ENCODE results near the gene TRIM34. TPM values are rescaled to one million over a fixed set of nuclear protein-coding genes. Genes with fewer than 3 reads are reported as not detected.
A peak's percentile ranks its signal among the peaks of the same experiment; 100 is the strongest.
"Not testable (repeated sequence)": the region's sequence is repeated elsewhere in the genome, so short reads cannot be mapped to it uniquely, and the experiment has no call there.

The TRIM34 gene
- total RNA-seq, 4 donors from 2014 or later = 5.0 to 8.4 (median 7.2) TPM

DNA sequence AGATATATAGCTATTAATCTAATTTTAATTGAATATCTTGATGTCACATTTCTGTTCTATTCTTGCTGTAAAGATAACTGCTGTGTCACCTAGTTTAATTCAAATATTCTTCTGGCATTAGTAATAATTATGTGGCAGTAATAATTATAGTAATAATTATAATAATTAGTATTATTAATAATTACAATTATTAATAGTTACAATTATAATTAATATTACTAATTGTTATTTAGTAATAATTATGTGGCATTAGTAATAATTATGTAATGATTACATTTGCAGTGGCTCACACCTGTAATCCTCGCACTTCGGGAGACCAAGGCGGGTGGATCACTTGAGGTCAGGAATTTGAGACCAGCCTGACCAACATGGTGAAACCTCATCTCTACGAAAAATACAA lies 61.6 kb downstream of the TRIM34 start:
- H3K27me3 ChIP-seq = no peaks in the 10 kb centered on the region
- no peaks in the 10 kb centered on the region for H3K36me3 ChIP-seq
- TF ChIP-seq, protein P1, sequence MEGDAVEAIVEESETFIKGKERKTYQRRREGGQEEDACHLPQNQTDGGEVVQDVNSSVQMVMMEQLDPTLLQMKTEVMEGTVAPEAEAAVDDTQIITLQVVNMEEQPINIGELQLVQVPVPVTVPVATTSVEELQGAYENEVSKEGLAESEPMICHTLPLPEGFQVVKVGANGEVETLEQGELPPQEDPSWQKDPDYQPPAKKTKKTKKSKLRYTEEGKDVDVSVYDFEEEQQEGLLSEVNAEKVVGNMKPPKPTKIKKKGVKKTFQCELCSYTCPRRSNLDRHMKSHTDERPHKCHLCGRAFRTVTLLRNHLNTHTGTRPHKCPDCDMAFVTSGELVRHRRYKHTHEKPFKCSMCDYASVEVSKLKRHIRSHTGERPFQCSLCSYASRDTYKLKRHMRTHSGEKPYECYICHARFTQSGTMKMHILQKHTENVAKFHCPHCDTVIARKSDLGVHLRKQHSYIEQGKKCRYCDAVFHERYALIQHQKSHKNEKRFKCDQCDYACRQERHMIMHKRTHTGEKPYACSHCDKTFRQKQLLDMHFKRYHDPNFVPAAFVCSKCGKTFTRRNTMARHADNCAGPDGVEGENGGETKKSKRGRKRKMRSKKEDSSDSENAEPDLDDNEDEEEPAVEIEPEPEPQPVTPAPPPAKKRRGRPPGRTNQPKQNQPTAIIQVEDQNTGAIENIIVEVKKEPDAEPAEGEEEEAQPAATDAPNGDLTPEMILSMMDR (IDR thresholded peaks at IDR 0.05) = no peak
- no peak for TF ChIP-seq EP300 (IDR thresholded peaks at IDR 0.05)
- TF ChIP-seq POLR2AphosphoS5 (IDR thresholded peaks at IDR 0.05) = no peak
- no peak for TF ChIP-seq POLR2A (IDR thresholded peaks at IDR 0.05)
- DNase-seq (ENCODE audit: low spot score in 2 of 2) = no peak
- H3K9me3 ChIP-seq = no peaks in the 10 kb centered on the region
- no peak overlapping the region for H3K4me3 ChIP-seq
- no peak overlapping the region for H3K27ac ChIP-seq
- WGBS = 96% methylated on average over 4 of the region's 4 CpGs
- peaks cover 40% of the 10 kb centered on the region for H3K4me1 ChIP-seq

DNA sequence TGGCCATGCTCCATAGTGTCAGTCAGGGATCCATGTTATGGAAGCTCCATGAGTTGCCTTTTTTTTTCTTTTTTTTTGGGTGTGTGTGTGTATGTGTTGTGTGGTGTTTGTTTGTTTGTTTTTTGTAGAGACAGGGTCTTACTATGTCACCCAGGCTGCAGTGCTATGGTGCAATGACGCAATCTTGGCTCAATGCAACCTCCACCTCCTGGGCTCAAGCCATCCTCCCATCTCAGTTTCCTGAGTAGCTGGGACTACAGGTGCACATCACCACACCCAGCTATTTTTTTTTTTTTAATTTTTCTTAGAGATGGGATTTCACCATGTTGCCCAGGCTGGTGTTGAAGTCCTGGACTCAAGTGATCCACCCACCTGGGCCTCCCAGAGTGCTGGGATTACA lies 63.7 kb downstream of the TRIM34 start:
- DNase-seq (ENCODE audit: low spot score in 2 of 2) = no peak
- Histone ChIP-seq H3K27me3 (no peaks in the 10 kb centered on the region), H3K4me1 (peaks cover 49% of the 10 kb centered on the region), H3K9me3 (no peaks in the 10 kb centered on the region), H3K27ac (peak overlapping the region; percentile 87), H3K36me3 (no peaks in the 10 kb centered on the region), H3K4me3 (no peak overlapping the region)
- WGBS = 94% methylated on average over 1 of the region's 1 CpG
- no peak for TF ChIP-seq EP300 (IDR thresholded peaks at IDR 0.05)
- no peak for TF ChIP-seq POLR2A (IDR thresholded peaks at IDR 0.05)
- no peak for TF ChIP-seq POLR2AphosphoS5 (IDR thresholded peaks at IDR 0.05)
- TF ChIP-seq, protein P1 (IDR thresholded peaks at IDR 0.05) = no peak

DNA sequence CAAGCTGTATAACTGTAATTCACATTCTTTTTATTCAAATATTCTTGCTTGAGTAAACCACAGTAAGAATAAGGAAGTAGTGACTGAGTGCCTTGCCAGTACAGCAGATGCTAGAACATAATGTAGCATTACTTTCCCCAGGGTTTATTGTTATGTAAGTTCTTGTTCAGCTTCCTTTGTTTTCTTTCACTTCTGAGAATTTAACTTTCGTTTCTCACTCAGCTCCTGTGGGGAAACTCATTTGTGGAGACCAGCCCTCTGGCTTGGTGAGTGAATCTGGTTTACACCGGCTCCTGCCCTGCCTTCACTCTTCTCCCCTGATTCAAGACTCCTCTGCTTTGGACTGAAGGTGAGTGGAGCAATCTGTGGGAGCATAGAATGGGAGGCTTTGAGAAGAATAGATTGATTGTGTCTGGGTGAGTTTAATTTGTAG lies 64.8 kb downstream of the TRIM34 start, which contains the start of gene TRIM22:
Gene TRIM22 (plus strand): TSS at position 240 of the 433 bp plus-strand sequence. CDS start 6,443 bp downstream, outside the sequence.
- WGBS = 0% methylated on average over 2 of the region's 2 CpGs
- no peaks in the 10 kb centered on the region for H3K27me3 ChIP-seq
- no peak for DNase-seq (ENCODE audit: low spot score in 2 of 2)
- no peaks in the 10 kb centered on the region for H3K36me3 ChIP-seq
- no peaks in the 10 kb centered on the region for H3K9me3 ChIP-seq
- H3K4me1 ChIP-seq = peaks cover 42% of the 10 kb centered on the region
- peak within 1 kb of the TSS; percentile 49 for H3K4me3 ChIP-seq
- TF ChIP-seq POLR2A (IDR thresholded peaks at IDR 0.05) (no peak), POLR2AphosphoS5 (IDR thresholded peaks at IDR 0.05) (no peak), EP300 (IDR thresholded peaks at IDR 0.05) (no peak)
- TF ChIP-seq, protein P1 (IDR thresholded peaks at IDR 0.05) = no peak
- peak within 1 kb of the TSS; percentile 87 for H3K27ac ChIP-seq

DNA sequence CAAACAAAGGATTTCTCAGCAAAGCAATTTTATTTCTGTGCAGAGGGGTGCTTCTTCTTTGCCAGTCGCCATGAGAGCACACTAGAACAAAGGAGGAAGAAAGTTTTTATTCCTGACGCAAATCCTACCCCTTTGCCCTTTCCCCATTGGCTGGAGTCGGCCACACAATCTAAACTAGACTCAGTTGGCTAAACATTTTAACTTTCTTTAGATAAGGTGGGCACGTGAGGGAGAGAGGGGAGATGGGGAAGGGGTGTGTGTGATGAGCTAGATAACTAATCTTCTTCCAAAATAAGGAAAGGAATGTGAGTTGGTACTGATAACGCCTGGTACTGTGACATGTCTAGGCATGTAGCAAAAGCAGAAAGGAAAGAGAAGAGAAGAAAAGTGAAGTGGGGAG lies 65.4 kb downstream of the TRIM34 start:
- peaks cover 39% of the 10 kb centered on the region for H3K4me1 ChIP-seq
- DNase-seq (ENCODE audit: low spot score in 2 of 2) = no peak
- H3K27me3 ChIP-seq = no peaks in the 10 kb centered on the region
- peak overlapping the region; percentile 49 for H3K4me3 ChIP-seq
- H3K36me3 ChIP-seq = no peaks in the 10 kb centered on the region
- no peaks in the 10 kb centered on the region for H3K9me3 ChIP-seq
- 2% methylated on average over 5 of the region's 5 CpGs for WGBS
- H3K27ac ChIP-seq = peak overlapping the region; percentile 87
- TF ChIP-seq POLR2A (IDR thresholded peaks at IDR 0.05) (no peak), EP300 (IDR thresholded peaks at IDR 0.05) (no peak), POLR2AphosphoS5 (IDR thresholded peaks at IDR 0.05) (no peak)
- TF ChIP-seq, protein P1 (IDR thresholded peaks at IDR 0.05) = no peak

DNA sequence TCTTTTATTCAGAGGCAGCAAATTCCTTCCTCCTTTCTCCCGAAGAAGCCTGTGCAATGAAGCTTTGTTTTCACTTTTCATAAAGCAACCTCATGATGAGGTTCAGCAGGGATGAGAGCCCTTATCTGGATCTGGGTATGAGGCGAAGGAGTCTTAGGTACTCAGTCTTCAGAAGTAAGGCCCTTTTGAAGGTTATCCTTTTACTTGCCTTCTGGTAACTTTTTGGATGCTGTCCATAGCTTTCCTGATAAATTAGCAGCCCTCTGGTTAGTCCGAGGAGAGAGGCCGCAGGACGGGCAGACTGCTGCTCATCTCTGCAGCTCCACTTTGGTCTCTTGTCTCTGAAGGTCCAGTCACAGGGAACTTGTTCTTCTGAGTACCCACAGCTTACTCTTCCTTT lies 65.9 kb downstream of the TRIM34 start:
- WGBS = 15% methylated on average over 5 of the region's 5 CpGs
- peaks cover 36% of the 10 kb centered on the region for H3K4me1 ChIP-seq
- H3K4me3 ChIP-seq = peak overlapping the region; percentile 49
- H3K27me3 ChIP-seq = no peaks in the 10 kb centered on the region
- DNase-seq (ENCODE audit: low spot score in 2 of 2) = no peak
- H3K36me3 ChIP-seq = no peaks in the 10 kb centered on the region
- H3K27ac ChIP-seq = peak overlapping the region; percentile 87
- no peaks in the 10 kb centered on the region for H3K9me3 ChIP-seq
- TF ChIP-seq EP300 (IDR thresholded peaks at IDR 0.05) (no peak), POLR2A (IDR thresholded peaks at IDR 0.05) (no peak), POLR2AphosphoS5 (IDR thresholded peaks at IDR 0.05) (no peak)
- TF ChIP-seq, protein P1 (IDR thresholded peaks at IDR 0.05) = no peak

DNA sequence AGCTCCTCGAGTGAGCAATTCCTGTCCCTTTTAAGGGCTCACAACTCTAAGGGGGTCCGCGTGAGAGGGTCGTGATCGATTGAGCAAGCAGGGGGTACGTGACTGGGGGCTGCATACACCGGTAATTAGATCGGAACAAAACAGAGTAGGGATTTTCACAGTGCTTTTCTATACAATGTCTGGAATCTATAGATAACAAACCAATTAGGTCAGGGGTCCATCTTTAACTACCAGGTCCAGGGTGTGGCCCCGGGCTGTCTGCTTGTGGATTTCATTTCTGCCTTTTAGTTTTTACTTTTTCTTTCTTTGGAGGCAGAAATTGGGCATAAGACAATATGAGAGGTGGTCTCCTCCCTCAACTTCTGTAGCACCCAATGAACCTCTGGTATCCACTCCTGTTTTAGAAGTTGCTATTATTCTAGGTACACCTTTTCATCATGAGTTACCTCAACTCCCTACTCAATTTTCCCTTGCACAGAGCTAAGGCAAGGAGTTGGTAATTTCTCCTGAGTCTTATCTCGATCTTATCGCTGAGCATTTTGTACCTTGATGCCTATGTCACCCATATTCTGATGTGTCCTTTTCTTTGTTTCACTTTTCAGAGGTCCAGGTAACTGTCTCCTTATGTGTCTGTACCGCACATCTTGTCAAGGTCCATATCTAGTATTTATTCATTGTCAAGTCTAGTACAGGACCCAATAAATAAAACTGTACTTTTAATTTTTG lies 66.6 kb downstream of the TRIM34 start:
- not testable (repeated sequence) for H3K9me3 ChIP-seq; H3K36me3 ChIP-seq; DNase-seq (ENCODE audit: low spot score in 2 of 2); H3K27me3 ChIP-seq
- Histone ChIP-seq H3K27ac (peak overlapping the region; percentile 87), H3K4me3 (peak overlapping the region; percentile 49), H3K4me1 (peaks cover 36% of the 10 kb centered on the region)
- WGBS = 69% methylated on average over 12 of the region's 12 CpGs
